Astrocyte (in vitro differentiated cells and primary cell): ENCODE data around the gene GGCX.

ENCODE experiments used
- EZH2 ChIP-seq: IDR thresholded peaks from 2 replicates; pipeline ENCODE4 v1.6.1; 2012; ENCODE audit warnings: mild to moderate bottlenecking, low read length, inconsistent platforms; ENCODE audit not compliant: insufficient read depth
- TF ChIP-seq, protein P1 (sequence below): IDR thresholded peaks from 2 replicates; pipeline ENCODE4 v1.5.1; 2011; ENCODE audit warnings: low read depth, mild to moderate bottlenecking, inconsistent platforms, low read length, moderate library complexity; ENCODE audit not compliant: insufficient read depth

DNA sequence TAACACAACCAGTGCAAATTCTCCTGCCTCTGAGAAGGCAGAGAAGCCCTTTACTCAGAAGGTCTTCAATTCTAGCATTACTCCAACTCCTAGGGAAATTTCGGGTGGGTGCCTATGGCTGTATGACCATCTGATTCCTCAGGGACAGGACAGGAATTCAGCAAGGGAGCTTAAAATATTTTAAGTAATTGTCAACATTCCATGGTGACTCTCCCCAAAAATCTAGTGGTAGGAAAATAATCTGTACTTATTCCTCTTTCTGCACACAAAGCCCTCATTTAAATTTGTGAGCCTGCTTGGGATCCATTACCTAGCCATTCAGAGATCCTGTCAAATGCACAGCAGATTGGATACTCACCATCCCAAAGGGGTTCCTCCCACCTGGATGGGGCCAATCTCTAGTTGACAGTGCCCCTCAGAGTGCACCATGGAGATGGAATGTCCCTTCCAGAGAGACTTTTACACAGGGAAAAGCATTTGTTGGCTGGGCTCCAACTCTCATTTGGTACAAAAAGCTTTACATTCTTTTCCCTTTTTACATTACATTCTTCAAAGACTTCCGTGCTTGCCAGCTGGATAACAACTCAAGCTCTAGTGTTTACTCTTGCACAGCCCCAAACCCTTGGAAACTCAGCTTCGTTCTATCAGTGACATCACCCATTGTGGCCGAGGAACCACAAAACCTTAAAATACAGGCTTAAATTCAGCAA, 44.3 kb upstream of the GGCX start:
- TF ChIP-seq, protein P1, sequence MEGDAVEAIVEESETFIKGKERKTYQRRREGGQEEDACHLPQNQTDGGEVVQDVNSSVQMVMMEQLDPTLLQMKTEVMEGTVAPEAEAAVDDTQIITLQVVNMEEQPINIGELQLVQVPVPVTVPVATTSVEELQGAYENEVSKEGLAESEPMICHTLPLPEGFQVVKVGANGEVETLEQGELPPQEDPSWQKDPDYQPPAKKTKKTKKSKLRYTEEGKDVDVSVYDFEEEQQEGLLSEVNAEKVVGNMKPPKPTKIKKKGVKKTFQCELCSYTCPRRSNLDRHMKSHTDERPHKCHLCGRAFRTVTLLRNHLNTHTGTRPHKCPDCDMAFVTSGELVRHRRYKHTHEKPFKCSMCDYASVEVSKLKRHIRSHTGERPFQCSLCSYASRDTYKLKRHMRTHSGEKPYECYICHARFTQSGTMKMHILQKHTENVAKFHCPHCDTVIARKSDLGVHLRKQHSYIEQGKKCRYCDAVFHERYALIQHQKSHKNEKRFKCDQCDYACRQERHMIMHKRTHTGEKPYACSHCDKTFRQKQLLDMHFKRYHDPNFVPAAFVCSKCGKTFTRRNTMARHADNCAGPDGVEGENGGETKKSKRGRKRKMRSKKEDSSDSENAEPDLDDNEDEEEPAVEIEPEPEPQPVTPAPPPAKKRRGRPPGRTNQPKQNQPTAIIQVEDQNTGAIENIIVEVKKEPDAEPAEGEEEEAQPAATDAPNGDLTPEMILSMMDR: no peak
- no peak for TF ChIP-seq EZH2
